ENCODE measurements around the gene SMIM36.

DNA sequence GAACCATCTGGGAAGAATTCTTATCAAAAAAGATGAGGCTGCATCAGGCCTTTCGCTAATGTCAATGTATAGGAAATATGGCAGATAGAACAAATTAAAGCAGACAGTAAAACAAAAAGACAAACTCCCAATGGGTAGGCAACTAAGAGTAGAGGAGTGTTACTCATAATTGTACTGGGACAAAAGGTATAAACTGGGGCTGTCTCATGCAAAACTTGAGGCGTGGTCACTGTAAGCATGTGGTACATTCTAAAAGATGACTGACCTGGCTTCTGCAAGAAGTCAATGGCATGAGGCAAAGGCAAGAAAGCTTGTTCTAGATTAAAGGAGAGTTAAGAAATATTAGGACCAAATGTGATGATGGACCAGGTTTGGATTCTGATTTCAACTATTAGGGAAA is 26.7 kb downstream of the SMIM36 start:
- TF ChIP-seq, protein P1, sequence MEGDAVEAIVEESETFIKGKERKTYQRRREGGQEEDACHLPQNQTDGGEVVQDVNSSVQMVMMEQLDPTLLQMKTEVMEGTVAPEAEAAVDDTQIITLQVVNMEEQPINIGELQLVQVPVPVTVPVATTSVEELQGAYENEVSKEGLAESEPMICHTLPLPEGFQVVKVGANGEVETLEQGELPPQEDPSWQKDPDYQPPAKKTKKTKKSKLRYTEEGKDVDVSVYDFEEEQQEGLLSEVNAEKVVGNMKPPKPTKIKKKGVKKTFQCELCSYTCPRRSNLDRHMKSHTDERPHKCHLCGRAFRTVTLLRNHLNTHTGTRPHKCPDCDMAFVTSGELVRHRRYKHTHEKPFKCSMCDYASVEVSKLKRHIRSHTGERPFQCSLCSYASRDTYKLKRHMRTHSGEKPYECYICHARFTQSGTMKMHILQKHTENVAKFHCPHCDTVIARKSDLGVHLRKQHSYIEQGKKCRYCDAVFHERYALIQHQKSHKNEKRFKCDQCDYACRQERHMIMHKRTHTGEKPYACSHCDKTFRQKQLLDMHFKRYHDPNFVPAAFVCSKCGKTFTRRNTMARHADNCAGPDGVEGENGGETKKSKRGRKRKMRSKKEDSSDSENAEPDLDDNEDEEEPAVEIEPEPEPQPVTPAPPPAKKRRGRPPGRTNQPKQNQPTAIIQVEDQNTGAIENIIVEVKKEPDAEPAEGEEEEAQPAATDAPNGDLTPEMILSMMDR (IDR thresholded peaks at IDR 0.05) = no peak
- no peak for TF ChIP-seq POLR2A (IDR thresholded peaks at IDR 0.05)
